Measurements from ENCODE around the gene CFAP300.

The CFAP300 gene

DNA sequence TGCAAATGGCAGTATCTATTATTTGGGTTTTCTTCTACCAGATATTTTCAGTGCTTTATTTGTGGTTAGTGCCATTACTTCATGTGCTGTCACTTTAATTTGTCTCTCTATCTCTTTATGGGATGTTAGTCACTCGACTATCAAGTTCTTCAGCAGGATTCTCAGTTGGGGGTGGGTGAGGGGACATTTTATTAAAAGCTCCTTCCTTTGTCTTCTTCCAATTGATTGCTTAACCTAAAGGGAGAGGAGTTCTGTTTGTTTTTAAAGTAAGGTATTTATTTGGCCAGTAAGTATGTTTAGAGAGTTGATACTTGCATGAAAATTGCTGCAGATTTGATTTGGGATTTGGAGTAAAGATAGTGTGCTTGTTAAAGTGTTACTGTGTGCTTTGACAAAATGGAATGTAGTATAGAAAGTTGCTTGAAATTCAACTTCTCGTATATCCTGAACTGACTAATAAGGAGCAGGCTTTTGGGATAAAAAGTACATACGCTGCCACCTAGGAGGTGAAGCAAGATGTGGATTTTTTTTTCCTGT lies 73.3 kb downstream of the CFAP300 start:
- DNase-seq (ENCODE audit: low read depth in 2 of 2) = no peak

GRCh38 chr11:102121329-102121728 lies 74.1 kb downstream of the CFAP300 start:
- DNase-seq (ENCODE audit: low read depth in 2 of 2) = no peak

All from stimulated activated CD8-positive, alpha-beta memory T cell treated with anti-CD3 and anti-CD28 coated beads, Interleukin-2, amount 100 ng/mL, for 48 hours (primary cell).